ENCODE measurements around the gene FANCI.

FANCI gene

GRCh38 chr15:89365462-89366065 lies 121.8 kb downstream of the FANCI start:
- FAIRE-seq (no peak), DNase-seq (ENCODE audit: insufficient read length) (no peak)
- TF ChIP-seq POLR2A (IDR thresholded peaks at IDR 0.05; ENCODE audit: low read depth, low read length) (no peak), TAF1 (IDR thresholded peaks at IDR 0.05; ENCODE audit: borderline replicate concordance, low read depth, low read length) (no peak), POLR2AphosphoS5 (IDR thresholded peaks at IDR 0.05; ENCODE audit: low read depth, low read length) (no peak)
